ENCODE data around the gene WDR5B. TPM values are rescaled to one million over a fixed set of nuclear protein-coding genes. Genes with fewer than 3 reads are reported as not detected.
"Not testable (repeated sequence)": the region's sequence is repeated elsewhere in the genome, so short reads cannot be mapped to it uniquely, and the experiment has no call there.

Gene WDR5B
- polyA plus RNA-seq (ENCODE audit: low read depth in 6 of 6): 1 to 10 TPM in 5 of 6 donors, not detected in 1; 1.8 to 3.1 (median 2.6) TPM

DNA sequence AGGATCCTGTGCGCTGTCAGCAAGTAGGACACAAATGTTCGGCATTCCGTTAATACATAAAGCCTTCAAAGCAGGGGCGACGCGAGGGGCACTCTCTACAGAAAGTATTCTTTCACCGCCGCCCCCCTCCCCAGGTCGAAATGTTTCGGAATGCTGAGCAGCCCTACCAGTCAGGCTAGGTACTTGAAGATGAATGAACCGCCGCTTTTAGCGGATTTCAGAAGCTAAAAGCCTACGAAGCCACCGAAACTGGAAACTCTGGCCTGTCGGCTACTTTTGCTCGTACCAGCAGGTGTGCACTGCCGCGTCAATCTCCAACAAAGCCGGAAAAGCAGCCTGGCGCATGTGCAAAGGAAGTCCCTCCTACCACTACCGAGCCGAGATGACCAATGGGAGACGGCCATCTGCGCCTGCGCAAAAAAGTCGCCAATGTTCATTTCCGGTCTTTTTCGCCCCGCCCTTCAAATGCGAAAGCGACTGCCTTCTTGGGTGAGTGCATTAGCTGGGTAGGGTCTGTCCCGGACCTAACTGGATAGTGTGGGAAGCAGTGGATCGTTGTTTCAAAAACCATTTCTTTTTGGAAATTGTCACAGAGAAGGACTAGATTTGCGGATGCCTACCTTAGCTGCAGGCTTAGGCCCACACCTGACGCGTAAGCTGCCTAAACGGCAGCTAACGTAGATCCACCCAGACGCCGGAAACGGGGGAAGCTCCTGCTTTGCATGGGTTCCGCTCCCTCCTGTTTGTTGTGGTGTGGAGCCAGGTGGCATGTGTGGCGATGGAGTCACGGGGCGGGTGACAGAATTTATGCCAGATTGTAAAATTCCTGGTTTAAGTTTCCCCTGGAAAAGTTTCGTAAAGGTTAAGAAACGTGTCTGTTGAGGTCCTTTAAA is at the start of gene WDR5B:
Gene WDR5B, minus strand, starts transcription at position 301 of the 893 bp plus-strand sequence. CDS start 534 bp downstream, outside the sequence.
- Mint-ChIP-seq H3K9me3 (peaks cover 0 to 2% (median 0%) of the 10 kb centered on the region in 7 donors), H3K27ac (peak within 1 kb of the TSS; percentile 100), H3K27me3 (no peaks in the 10 kb centered on the region), H3K4me1 (peaks cover 42 to 55% (median 47%) of the 10 kb centered on the region in 3 donors), H3K4me3 (peak within 1 kb of the TSS; percentile 84 to 99 (median 97)), H3K36me3 (peaks cover 5 to 7% of the 10 kb centered on the region in 2 donors)
- peak; percentile 86 to 87 for ATAC-seq (ENCODE audit: low read depth in 2 of 2)
- DNase-seq: peak; percentile 98

DNA sequence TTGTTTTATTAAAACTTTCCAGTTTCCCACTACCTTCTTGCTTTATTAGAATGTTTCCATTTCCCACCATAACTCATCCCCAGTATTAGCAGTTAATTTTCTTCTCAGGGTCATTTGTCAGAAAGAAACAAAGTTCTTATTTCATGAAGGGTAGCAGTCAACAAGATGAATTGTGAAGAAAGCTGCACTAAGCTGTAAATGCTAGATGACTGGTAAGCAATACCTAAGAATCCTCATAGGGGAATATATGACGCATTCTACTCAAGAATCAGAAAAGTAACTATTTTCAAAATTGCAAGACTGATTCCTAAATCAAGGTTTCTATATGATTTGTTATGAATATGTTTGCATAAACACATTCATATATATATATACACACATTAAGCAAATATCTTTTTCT is 48.8 kb upstream of the WDR5B start:
- no peak overlapping the region for H3K4me3 Mint-ChIP-seq
- peak overlapping the region in 3 of 6 donors; percentile 8 to 78 (median 44) for H3K27ac Mint-ChIP-seq
- no peaks in the 10 kb centered on the region for H3K9me3 Mint-ChIP-seq
- H3K36me3 Mint-ChIP-seq: peaks cover 0 to 25% of the 10 kb centered on the region in 2 donors
- H3K4me1 Mint-ChIP-seq: peaks cover 7 to 12% (median 10%) of the 10 kb centered on the region in 3 donors
- DNase-seq (no peak), ATAC-seq (ENCODE audit: low read depth in 2 of 2) (no peak)
- H3K27me3 Mint-ChIP-seq: no peaks in the 10 kb centered on the region

DNA sequence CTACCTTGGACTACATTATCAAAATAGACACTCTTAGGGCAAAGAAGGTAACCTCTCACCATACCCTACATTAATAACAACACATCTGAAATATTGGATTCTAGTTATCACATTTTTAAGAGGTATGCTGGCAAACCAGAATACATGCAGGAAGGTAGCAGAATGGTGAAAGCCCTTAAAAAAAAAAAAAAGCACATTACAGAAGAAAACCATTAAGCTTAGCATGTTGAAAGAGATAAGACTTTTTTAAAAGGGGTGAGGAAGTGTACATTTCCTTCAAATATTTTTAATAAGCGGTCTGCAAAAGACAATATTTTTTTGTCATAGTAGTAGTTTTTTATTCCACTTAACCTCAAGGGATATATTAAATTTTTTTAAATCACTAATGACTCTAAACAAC is 46.5 kb upstream of the WDR5B start:
- H3K27ac Mint-ChIP-seq: no peak overlapping the region
- DNase-seq (no peak), ATAC-seq (ENCODE audit: low read depth in 2 of 2) (no peak)
- H3K27me3 Mint-ChIP-seq: no peaks in the 10 kb centered on the region
- H3K9me3 Mint-ChIP-seq: no peaks in the 10 kb centered on the region
- H3K4me3 Mint-ChIP-seq: no peak overlapping the region
- H3K4me1 Mint-ChIP-seq: no peaks in the 10 kb centered on the region
- peaks cover 6 to 28% of the 10 kb centered on the region in 2 donors for H3K36me3 Mint-ChIP-seq

DNA sequence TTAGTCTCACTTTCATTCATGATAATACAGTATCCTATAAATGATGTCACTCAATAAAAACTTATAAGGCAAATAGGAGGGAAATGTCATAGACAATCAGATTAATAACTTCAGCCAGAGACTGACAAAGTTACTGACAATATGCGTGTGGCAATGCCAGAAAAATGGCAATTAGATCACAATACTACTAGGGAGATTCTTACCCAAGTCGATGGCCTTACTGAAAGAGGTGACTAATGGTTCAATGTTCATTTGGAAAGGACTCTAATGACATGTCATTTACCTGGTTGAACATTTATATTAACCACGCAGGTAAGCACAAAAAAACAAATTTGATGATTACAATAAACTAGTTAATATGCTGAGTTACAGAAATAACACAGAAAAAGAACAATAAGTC is 45.9 kb upstream of the WDR5B start:
- Mint-ChIP-seq H3K4me3 (no peak overlapping the region), H3K4me1 (no peaks in the 10 kb centered on the region), H3K27ac (peak overlapping the region in 4 of 6 donors; percentile 22 to 44 (median 42)), H3K36me3 (peaks cover 7 to 24% of the 10 kb centered on the region in 2 donors), H3K9me3 (no peaks in the 10 kb centered on the region), H3K27me3 (no peaks in the 10 kb centered on the region)
- ATAC-seq (ENCODE audit: low read depth in 2 of 2) (no peak), DNase-seq (no peak)

DNA sequence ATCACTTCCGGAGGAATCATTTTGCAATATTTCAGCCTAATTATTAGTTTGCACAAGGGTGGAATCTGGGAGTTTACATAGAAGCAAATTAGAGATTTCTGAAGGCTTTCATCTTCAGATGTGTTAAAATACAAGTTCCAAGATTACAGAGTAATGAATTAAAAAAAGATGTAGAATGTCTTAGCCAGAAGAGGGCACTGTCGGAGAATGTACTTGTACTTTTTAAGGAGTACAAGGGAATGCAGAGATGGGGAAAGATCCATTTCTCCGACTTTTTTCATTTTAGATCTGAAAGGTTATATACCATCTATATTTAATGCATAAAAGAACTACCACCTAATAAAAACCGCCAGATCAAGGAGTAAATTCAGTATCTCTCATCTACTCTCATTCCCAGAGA is 43.1 kb upstream of the WDR5B start:
- Mint-ChIP-seq H3K4me1 (no peaks in the 10 kb centered on the region), H3K9me3 (no peaks in the 10 kb centered on the region), H3K27ac (peak overlapping the region in 4 of 6 donors; percentile 5 to 79 (median 38)), H3K36me3 (peaks cover 16 to 19% of the 10 kb centered on the region in 2 donors), H3K4me3 (no peak overlapping the region), H3K27me3 (no peaks in the 10 kb centered on the region)
- DNase-seq (no peak), ATAC-seq (ENCODE audit: low read depth in 2 of 2) (no peak)

DNA sequence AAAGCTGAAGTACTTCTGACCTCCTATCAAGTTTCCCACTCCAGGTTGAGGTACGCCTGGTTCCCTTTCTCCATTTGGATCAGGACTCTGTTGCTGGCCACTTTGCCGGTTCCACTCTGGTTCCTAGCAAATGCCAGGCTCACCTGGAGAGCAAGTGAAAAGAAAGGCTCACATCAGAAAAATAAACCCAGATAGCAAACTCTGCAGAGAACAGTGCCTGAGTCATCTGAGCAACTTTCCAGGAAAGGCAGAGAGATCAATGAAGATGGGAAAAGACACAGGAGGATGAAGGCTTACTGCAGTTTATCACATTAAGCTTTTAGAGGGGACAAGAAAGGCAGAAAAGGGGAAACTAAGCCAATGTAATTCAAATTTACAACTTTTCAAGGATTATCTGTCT is 41.8 kb upstream of the WDR5B start:
- Mint-ChIP-seq H3K36me3 (peaks cover 12 to 16% of the 10 kb centered on the region in 2 donors), H3K9me3 (no peaks in the 10 kb centered on the region), H3K4me1 (no peaks in the 10 kb centered on the region), H3K27me3 (no peaks in the 10 kb centered on the region), H3K4me3 (no peak overlapping the region), H3K27ac (peak overlapping the region in 2 of 6 donors; percentile 17 to 67)
- DNase-seq: no peak
- no peak for ATAC-seq (ENCODE audit: low read depth in 2 of 2)

DNA sequence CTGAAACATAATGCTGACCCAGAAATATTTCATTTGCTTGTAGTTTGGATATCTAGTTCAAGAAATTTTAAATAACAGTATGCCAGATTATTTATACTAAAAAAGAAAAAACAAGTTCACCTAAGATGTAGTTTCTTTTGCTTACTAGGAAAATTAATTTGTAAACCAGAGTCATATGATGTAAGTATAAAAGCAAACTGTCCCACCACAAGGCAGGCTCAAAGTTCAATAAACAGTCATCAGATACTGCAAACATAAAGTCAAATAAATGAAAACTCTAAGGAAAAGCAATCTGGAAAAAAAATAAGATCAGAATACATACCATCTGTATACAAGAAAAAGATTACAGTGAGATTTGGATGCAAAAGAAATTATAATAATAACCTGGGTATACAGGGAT is 40.2 kb upstream of the WDR5B start:
- Mint-ChIP-seq H3K27ac (no peak overlapping the region), H3K9me3 (no peaks in the 10 kb centered on the region), H3K4me1 (no peaks in the 10 kb centered on the region), H3K36me3 (peaks cover 4 to 16% of the 10 kb centered on the region in 2 donors), H3K27me3 (no peaks in the 10 kb centered on the region), H3K4me3 (no peak overlapping the region)
- DNase-seq: no peak
- no peak for ATAC-seq (ENCODE audit: low read depth in 2 of 2)

DNA sequence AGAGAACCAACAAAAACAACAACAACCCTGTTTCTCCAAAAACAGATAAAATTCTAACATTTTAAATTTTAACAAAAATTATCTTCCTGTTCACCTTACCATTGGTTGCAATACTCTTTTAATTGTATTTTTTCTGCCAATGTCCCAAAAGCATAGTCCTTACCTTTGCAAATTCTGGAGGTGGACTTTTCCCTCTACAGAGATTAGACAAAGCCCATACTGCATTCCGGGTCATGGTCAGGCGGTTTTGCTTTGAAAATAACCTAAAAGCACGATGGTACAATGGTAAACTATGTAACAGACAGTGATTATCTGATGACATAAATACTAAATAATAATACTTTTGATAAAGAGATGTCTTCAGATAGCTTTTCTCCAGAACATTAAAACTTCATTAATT is 35.5 kb upstream of the WDR5B start:
- Mint-ChIP-seq H3K36me3 (peaks cover 22 to 34% of the 10 kb centered on the region in 2 donors), H3K4me1 (peaks cover 2 to 10% (median 4%) of the 10 kb centered on the region in 3 donors), H3K27me3 (no peaks in the 10 kb centered on the region), H3K27ac (no peak overlapping the region), H3K4me3 (no peak overlapping the region), H3K9me3 (peaks cover 0 to 5% (median 0%) of the 10 kb centered on the region in 7 donors)
- DNase-seq (no peak), ATAC-seq (ENCODE audit: low read depth in 2 of 2) (no peak)

DNA sequence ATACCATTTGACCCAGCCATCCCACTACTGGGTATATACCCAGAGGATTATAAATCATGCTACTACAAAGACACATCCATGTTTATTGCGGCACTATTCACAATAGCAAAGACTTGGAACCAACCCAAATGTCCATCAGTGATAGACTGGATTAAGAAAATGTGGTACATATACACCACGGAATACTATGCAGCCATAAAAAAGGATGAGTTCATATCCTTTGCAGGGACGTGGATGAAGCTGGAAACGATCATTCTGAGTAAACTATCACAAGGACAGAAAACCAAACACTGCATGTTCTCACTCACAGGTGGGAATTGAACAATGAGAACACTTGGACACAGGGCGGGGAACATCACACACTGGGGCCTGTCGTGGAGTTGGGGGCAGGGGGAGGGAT is 32.4 kb upstream of the WDR5B start:
- H3K9me3 Mint-ChIP-seq: peaks cover 0 to 13% (median 5%) of the 10 kb centered on the region in 7 donors
- H3K36me3 Mint-ChIP-seq: peaks cover 49 to 50% of the 10 kb centered on the region in 2 donors
- ATAC-seq (ENCODE audit: low read depth in 2 of 2); H3K27me3 Mint-ChIP-seq; DNase-seq; H3K4me3 Mint-ChIP-seq: not testable (repeated sequence)
- peaks cover 10 to 11% (median 11%) of the 10 kb centered on the region in 3 donors for H3K4me1 Mint-ChIP-seq
- peak overlapping the region in 1 of 6 donors; percentile 53 for H3K27ac Mint-ChIP-seq

DNA sequence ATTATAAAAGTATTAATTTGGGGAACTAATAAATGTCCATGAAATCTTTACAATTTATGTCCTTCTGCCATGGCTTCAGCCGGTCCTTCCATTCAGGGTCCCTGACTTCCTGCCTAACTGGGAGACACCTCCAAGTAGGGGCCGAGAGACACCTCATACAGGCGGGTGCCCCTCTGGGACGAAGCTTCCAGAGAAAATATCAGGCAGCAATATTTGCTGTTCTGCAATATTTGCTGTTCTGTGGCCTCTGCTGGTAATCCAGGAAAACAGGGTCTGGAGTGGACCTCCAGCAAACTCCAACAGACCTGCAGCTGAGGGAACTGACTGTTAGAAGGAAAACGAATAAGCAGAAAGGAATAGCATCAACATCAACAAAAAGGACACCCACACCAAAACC is 28.6 kb upstream of the WDR5B start:
- Mint-ChIP-seq H3K36me3 (peaks cover 69 to 73% of the 10 kb centered on the region in 2 donors), H3K27ac (peak overlapping the region in 1 of 6 donors; percentile 12), H3K4me1 (peaks cover 11 to 21% (median 13%) of the 10 kb centered on the region in 3 donors), H3K4me3 (peak overlapping the region in 1 of 8 donors; percentile 44), H3K9me3 (peaks cover 0 to 13% (median 5%) of the 10 kb centered on the region in 7 donors)
- not testable (repeated sequence) for H3K27me3 Mint-ChIP-seq; ATAC-seq (ENCODE audit: low read depth in 2 of 2); DNase-seq

DNA sequence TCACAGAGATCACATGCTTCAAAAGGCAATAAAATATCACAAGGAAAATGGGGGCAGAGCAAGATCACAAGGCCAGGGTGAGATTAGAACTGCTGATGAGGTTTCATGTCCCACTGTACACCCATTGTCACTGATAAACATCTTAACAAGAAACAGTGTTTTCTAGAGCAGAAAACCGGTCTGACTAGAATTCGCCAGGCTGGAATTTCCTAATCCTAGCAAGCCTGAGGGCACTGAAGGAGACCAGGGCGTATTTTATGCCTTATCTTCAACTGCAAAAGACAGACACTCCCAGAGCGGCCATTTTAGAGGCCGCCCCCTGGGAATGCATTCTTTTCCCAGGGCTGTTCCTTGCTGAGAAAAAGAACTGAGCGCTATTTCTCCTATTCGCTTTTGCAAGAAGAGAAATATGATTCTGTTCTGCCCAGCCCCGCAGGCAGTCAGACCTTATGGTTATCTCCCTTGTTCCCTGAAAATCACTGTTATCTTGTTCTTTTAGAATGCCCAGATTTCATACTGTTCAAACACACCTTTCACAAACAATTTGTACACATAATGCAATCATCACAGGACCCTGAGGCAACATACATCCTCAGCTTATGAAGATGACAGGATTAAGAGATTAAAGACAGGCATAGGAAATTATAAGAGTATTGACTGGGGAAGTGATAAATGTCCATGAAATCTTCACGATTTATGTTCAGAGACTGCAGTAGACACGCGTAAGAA is 28.1 kb upstream of the WDR5B start:
- H3K27me3 Mint-ChIP-seq; H3K4me3 Mint-ChIP-seq; H3K27ac Mint-ChIP-seq; DNase-seq; ATAC-seq (ENCODE audit: low read depth in 2 of 2): not testable (repeated sequence)
- peaks cover 11 to 21% (median 13%) of the 10 kb centered on the region in 3 donors for H3K4me1 Mint-ChIP-seq
- peaks cover 66 to 69% of the 10 kb centered on the region in 2 donors for H3K36me3 Mint-ChIP-seq
- H3K9me3 Mint-ChIP-seq: peaks cover 0 to 13% (median 5%) of the 10 kb centered on the region in 7 donors

DNA sequence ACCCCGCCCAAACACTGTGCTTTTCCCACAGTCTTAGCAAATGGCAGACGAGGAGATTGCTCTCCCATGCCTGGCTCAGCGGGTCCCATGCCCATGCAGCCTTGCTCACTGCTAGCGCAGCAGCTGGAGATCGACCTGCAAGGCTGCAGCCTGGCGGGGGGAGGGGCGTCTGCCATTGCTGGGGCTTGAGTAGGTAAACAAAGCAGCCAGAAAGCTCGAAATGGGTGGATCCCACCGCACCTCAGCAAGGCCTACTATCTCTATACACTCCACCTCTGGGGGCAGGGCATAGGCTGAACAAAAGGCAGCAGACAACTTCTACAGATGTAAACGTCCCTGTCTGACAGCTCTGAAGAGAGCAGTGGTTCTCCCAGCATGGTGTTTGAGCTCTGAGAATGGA is 27.2 kb upstream of the WDR5B start:
- no peak overlapping the region for H3K4me3 Mint-ChIP-seq
- H3K9me3 Mint-ChIP-seq: peaks cover 0 to 12% (median 5%) of the 10 kb centered on the region in 7 donors
- ATAC-seq (ENCODE audit: low read depth in 2 of 2) (no peak), DNase-seq (no peak)
- no peaks in the 10 kb centered on the region for H3K27me3 Mint-ChIP-seq
- peaks cover 9 to 21% (median 13%) of the 10 kb centered on the region in 3 donors for H3K4me1 Mint-ChIP-seq
- H3K27ac Mint-ChIP-seq: no peak overlapping the region
- H3K36me3 Mint-ChIP-seq: peaks cover 60 to 61% of the 10 kb centered on the region in 2 donors

DNA sequence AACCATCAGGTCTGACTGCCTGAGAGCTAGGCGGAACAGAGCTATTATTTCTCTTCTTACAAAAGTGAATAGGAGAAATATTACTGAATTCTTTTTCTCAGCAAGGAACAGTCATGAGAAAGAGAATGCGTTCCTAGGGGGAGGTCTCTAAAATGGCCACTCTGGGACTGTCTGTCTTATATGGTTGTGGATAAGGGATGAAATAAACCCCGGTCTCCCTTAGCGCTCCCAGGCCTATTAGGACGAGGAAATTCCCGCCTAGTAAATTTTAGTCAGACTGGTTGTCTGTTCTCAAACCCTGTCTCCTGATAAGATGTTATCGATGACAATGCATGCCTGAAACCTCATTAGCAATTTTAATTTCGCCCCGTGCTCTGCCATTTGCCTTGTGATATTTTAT is 20.1 kb upstream of the WDR5B start:
- H3K36me3 Mint-ChIP-seq: peaks cover 52 to 57% of the 10 kb centered on the region in 2 donors

More for the DNA sequence above, 20.1 kb upstream of the WDR5B start:
- Mint-ChIP-seq H3K27ac (peak overlapping the region in 2 of 6 donors; percentile 24 to 65), H3K27me3 (no peaks in the 10 kb centered on the region), H3K4me3 (no peak overlapping the region), H3K4me1 (peaks cover 0 to 7% (median 1%) of the 10 kb centered on the region in 3 donors), H3K9me3 (peaks cover 4 to 13% (median 12%) of the 10 kb centered on the region in 7 donors)
- ATAC-seq (ENCODE audit: low read depth in 2 of 2) (no peak), DNase-seq (no peak)

All from naive B cell (primary cell).